ENCODE measurements around the gene KLRB1. TPM values are rescaled to one million over a fixed set of nuclear protein-coding genes. Genes with fewer than 3 reads are reported as not detected.
"Not testable (repeated sequence)": the region's sequence is repeated elsewhere in the genome, so short reads cannot be mapped to it uniquely, and the experiment has no call there.

Gene KLRB1
- total RNA-seq, 2 donors from 2014 or later: 1.7 to 2.6 TPM

- Histone ChIP-seq H3K4me1 (no peaks in the 10 kb centered on the region), H3K9me3 (no peaks in the 10 kb centered on the region), H3K27me3 (no peaks in the 10 kb centered on the region), H3K9ac (ENCODE audit: low read depth in 2 of 2, low read length in 2 of 2) (no peak overlapping the region), H3K36me3 (no peaks in the 10 kb centered on the region), H3K4me3 (no peak overlapping the region), H3K27ac (no peak overlapping the region)
- intact Hi-C loops (cut with DNase I): no loop called here
- DNase-seq: no peak
- no peak for TF ChIP-seq CTCF (IDR thresholded peaks at IDR 0.05)
Observed at GRCh38 chr12:9617124-9617523, 9.4 kb upstream of the KLRB1 start.

GRCh38 chr12:9615420-9616136 is 7.9 kb upstream of the KLRB1 start:
- peak overlapping the region; percentile 18 for H3K27ac ChIP-seq

GRCh38 chr12:9610606-9611005 is 2.9 kb upstream of the KLRB1 start:
- H3K27me3 ChIP-seq; H3K4me1 ChIP-seq; DNase-seq; H3K9me3 ChIP-seq; H3K36me3 ChIP-seq; H3K9ac ChIP-seq (ENCODE audit: low read depth in 2 of 2, low read length in 2 of 2); intact Hi-C loops (cut with DNase I); H3K27ac ChIP-seq; H3K4me3 ChIP-seq: not testable (repeated sequence)

More at GRCh38 chr12:9615420-9616136, 7.9 kb upstream of the KLRB1 start:
- Histone ChIP-seq H3K36me3 (no peaks in the 10 kb centered on the region), H3K9ac (ENCODE audit: low read depth in 2 of 2, low read length in 2 of 2) (no peak overlapping the region), H3K27me3 (no peaks in the 10 kb centered on the region), H3K4me1 (no peaks in the 10 kb centered on the region), H3K4me3 (no peak overlapping the region), H3K9me3 (no peaks in the 10 kb centered on the region)
- DNase-seq: no peak
- TF ChIP-seq CTCF (IDR thresholded peaks at IDR 0.05): no peak
- intact Hi-C loops (cut with DNase I): no loop called here

- no peaks in the 10 kb centered on the region for H3K36me3 ChIP-seq
- H3K4me1 ChIP-seq: no peaks in the 10 kb centered on the region
- no peak overlapping the region for H3K4me3 ChIP-seq
- no peaks in the 10 kb centered on the region for H3K27me3 ChIP-seq
- DNase-seq: no peak
- no peak for TF ChIP-seq CTCF (IDR thresholded peaks at IDR 0.05)
- intact Hi-C loops (cut with DNase I): no loop called here
- no peaks in the 10 kb centered on the region for H3K9me3 ChIP-seq
- H3K9ac ChIP-seq (ENCODE audit: low read depth in 2 of 2, low read length in 2 of 2): no peak overlapping the region
- no peak overlapping the region for H3K27ac ChIP-seq
Observed at GRCh38 chr12:9606736-9607372, 862 bp downstream of the KLRB1 start.

GRCh38 chr12:9606247-9606646 is 1.5 kb downstream of the KLRB1 start:
- H3K9me3 ChIP-seq: no peaks in the 10 kb centered on the region
- H3K9ac ChIP-seq (ENCODE audit: low read depth in 2 of 2, low read length in 2 of 2): no peak overlapping the region
- no peak overlapping the region for H3K4me3 ChIP-seq
- H3K36me3 ChIP-seq: no peaks in the 10 kb centered on the region
- DNase-seq: no peak
- H3K27ac ChIP-seq: no peak overlapping the region
- H3K27me3 ChIP-seq: no peaks in the 10 kb centered on the region
- TF ChIP-seq CTCF (IDR thresholded peaks at IDR 0.05): no peak
- intact Hi-C loops (cut with DNase I): no loop called here
- no peaks in the 10 kb centered on the region for H3K4me1 ChIP-seq

GRCh38 chr12:9605483-9605882 is 2.2 kb downstream of the KLRB1 start:
- intact Hi-C loops (cut with DNase I): no loop called here
- Histone ChIP-seq H3K27me3 (no peaks in the 10 kb centered on the region), H3K4me1 (no peaks in the 10 kb centered on the region), H3K36me3 (no peaks in the 10 kb centered on the region), H3K9me3 (no peaks in the 10 kb centered on the region), H3K4me3 (no peak overlapping the region), H3K27ac (no peak overlapping the region), H3K9ac (ENCODE audit: low read depth in 2 of 2, low read length in 2 of 2) (no peak overlapping the region)
- DNase-seq: no peak
- TF ChIP-seq CTCF (IDR thresholded peaks at IDR 0.05): no peak
